Myocyte (in vitro differentiated cells): ENCODE measurements around the gene SLC25A36. TPM values are rescaled to one million over a fixed set of nuclear protein-coding genes. Genes with fewer than 3 reads are reported as not detected.
A peak's percentile ranks its signal among the peaks of the same experiment; 100 is the strongest.
"Not testable (repeated sequence)": the region's sequence is repeated elsewhere in the genome, so short reads cannot be mapped to it uniquely, and the experiment has no call there.

ENCODE experiments used
- DNase-seq: peaks from one replicate; pipeline ENCODE4 v3.0.0-alpha.2; 2012; ENCODE audit warnings: low read depth
- total RNA-seq: library from RNA; depleted of rRNA; stranded (reverse); fragments of >200 nt; gene quantifications from 2 replicates; pipeline ENCODE4 v1.2.3, GENCODE V29; 2014

The SLC25A36 gene
- total RNA-seq, 1 donor from 2014 or later, result 42.7 TPM

DNA sequence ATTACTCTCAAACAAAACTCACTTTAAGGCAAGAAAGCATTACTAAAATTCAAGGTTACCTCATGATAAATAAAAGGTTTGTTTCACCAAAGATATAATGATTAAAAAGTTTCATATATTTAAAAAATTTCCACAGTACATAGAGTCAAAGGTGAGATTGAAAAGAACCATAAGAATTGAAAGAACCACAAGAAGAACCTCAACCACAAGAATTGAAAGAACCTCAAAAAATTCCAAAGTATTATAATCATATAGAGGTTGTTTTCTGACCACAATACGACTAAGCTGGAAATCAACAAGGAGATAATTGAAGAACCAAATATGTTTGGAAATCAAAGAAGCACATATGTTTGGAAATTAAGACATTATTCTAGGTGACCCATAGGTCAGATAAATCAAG lies 52.7 kb downstream of the SLC25A36 start:
- DNase-seq, result no peak

DNA sequence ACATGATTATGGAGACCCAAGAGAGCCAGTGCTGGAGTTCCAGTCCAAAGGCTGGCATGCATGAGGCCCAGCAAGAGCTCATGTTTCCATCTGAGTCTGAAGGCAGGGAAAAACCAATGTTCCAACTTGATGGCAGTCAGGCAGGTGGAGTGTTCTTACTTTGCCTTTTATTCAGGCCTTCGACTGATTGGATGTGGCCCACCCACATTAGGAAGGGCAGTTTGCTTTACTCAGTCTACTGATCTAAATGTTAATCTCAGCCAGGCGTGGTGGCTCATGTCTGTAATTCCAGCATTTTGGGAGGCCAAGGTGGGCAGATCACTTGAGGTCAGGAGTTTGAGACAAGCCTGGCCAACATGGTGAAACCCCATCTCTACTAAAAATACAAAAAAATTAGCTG lies 53.2 kb downstream of the SLC25A36 start:
- DNase-seq, result not testable (repeated sequence)

GRCh38 chr3:140995881-140996280 lies 54.2 kb downstream of the SLC25A36 start:
- DNase-seq, result no peak

GRCh38 chr3:141000027-141000663 lies 58.5 kb downstream of the SLC25A36 start:
- peak; percentile 78 for DNase-seq

GRCh38 chr3:141000686-141001085 lies 59.0 kb downstream of the SLC25A36 start:
- no peak for DNase-seq

- no peak for DNase-seq
Measured at GRCh38 chr3:141006344-141006743, 64.7 kb downstream of the SLC25A36 start.

DNA sequence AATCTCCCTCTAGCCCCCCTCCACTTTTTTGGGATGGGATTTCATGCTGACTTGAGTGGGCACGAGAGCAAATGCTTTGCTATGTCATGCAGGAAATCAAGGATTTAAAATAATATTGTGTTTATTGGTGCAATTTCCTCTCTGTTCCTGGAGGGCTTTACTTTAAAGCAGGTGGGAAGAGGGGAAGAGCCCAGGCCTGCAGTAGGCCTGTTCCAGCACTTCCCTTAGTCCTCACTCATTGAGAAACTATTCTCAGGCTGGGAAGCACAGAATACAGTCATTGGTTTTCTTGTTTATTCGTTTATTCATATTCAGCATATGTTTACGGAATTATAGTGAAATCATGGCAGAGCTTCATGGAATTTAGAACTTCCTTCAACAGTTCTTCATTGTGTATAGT lies 67.9 kb downstream of the SLC25A36 start:
- no peak for DNase-seq

DNA sequence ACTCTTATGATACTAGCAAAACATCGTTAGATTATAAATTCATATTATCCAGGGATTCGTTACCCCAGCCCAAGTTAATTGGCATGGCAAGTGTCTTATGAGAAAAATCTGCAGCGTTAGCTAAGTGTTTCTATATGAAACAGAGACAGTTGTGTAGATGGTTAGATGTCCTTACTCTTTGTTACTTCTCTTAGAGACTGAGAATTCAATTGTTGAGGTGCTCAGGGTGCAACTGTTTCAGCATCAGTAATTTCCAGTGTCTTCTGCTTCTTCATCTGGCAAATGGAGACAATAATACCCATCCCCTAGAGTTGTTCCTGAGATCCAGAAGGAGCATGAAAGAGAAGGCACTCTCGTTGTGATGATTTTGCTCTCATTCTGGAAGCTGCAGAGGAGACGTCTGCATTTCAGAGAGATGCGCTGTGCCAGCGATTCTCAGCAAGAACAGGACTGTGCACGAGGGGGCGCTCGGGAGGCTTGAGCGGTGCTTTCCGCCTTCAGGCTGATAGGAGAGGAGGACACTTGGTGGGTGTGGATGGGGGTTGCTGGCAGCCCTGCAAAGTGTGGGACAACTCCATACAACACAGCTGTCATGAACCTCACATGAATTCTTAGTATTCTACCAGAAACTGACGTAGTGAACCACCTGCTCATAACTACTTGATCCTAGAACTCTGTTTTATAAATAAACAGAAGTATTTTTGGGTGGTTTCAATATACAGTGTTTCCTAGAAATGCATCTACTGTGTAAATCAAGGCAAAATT lies 69.8 kb downstream of the SLC25A36 start:
- DNase-seq, result peak; percentile 86

- no peak for DNase-seq
Measured at GRCh38 chr3:141011997-141012262, 70.3 kb downstream of the SLC25A36 start.

DNA sequence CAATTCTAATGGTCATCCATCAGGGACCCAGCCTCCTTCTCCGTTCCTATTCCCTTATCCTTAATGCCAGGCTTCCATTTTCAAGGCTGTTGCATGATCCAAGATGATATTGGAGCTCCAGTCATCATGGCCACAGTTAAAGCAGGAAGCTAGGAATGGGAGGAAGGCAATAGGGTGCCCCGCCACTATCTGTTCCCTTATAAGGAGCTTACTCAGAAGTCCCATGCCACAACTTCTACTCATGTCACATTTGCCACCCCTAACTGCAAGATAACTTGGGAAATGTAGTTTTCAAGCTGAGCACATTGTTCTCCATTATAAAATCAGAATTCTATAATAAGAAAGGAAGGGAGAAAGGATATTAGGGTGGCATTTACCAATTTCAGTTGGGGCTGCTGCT lies 70.9 kb downstream of the SLC25A36 start:
- DNase-seq, result no peak

- DNase-seq, result peak; percentile 51
Measured at GRCh38 chr3:141015481-141015880, 73.8 kb downstream of the SLC25A36 start.

GRCh38 chr3:141017366-141018322 lies 76.0 kb downstream of the SLC25A36 start:
- DNase-seq, result not testable (repeated sequence)

DNA sequence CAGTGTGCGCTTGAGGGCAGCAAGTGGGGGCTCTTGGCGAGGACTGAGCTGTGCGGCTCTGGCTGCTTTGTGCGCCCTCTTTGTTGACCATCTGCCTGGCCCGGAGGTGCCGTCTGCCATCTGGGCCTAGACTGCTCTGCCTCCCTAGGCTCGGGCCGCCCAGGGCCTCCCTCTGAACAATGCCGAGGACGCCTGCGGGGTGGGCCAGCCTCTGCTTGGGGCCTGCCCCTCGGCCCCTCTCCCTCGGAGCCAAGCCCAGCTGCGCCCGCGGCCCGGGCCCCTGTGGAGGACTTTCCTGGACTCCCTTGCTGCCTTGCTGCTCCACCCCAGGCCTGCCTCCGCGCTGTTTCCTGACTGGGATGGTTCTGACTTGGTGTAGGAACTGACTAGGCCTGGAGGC lies 77.6 kb downstream of the SLC25A36 start:
- DNase-seq, result no peak

- peak; percentile 54 for DNase-seq
Measured at GRCh38 chr3:141020143-141020830, 78.7 kb downstream of the SLC25A36 start.

DNA sequence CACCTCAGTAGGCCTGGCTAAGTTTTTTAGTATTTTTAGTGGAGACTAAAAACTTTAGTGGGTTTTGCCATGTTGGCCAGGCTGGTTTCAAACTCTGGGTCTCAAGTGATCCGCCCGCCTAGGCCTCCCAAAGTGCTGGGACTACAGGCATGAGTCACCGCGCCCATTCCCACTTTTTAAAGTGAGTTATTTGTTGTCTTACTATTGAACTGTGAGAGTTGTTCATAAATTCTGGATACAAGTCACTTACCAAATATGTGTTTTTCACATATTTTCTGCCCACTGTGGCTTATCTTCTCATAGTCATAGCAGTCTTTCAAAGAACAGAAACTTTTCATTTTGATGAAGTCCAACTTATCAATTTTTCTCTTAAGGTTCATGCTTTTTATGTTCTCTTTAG lies 79.6 kb downstream of the SLC25A36 start:
- DNase-seq, result no peak

Other genes with a start within 250 kb of the SLC25A36 start
- gene SPSB4, start 109.5 kb downstream of the SLC25A36 start, total RNA-seq, result 0.88 and 1.4 TPM in 2 replicates